Activated CD8-positive, alpha-beta memory T cell treated with anti-CD3 and anti-CD28 coated beads, Interleukin-2, amount 50 U/mL, for 48 hours (primary cell): ENCODE measurements around the gene KCNJ16.
A peak's percentile ranks its signal among the peaks of the same experiment; 100 is the strongest.

Experiments
- DNase-seq: peaks from one replicate; pipeline ENCODE4 v3.0.0-alpha.2; 2020

KCNJ16 gene

GRCh38 chr17:70134777-70135176, 59.8 kb downstream of the KCNJ16 start:
- DNase-seq = no peak

DNA sequence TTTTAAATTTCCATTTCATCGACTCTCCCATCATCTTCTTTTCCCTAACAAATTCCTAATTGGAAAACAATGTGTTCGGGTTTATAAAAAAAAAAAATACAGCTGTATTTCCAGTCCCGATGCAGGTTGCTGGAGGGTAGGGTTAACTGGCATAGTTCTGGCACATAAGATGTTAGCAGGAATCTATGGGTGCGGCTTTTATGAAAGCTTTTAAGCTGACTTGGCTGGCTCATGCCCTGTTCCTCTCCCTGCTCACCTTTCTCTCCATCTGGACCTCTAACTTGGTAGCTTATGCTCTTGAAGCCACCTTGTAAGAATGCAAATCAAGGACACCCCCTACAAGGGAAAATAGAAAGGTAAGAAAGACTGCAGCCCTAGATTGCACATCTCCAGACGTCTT, 61.1 kb downstream of the KCNJ16 start:
- DNase-seq = no peak

DNA sequence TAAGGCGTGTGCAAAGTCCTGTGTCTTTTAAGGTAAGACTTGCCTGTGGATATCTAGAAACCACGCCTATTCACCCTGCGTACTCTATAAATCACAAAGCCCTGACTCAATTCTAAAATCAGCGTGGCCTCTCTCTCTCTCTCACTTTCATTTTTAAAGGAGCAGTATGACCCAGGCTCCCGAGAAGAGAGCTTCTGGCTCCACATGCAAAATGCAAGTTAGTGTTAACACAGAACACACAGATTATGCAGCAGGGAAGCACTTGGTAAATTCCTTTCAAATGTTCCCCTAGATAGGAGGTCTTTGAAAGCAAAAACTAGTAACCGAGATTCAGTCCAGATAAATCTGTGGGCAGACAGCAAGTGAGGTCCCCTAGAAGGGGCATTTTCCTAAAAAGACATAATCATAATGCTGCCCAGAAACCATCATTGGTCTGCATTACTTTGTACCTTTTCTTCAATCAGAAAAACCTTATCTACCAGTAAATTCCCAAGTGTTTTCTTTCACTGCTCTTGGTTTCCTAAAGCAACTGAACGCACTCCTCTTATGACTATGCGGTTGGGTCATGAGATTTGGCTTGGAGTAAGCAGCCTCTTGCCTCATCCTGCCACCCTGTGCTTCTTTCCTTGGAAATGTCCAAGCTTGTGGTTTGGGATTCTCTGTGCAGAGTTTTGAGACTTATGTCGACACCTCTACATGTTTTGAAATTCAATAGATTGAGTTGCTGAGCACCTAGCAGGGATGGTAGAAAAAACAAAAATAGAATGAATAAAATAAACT, 62.6 kb downstream of the KCNJ16 start:
- no peak for DNase-seq

DNA sequence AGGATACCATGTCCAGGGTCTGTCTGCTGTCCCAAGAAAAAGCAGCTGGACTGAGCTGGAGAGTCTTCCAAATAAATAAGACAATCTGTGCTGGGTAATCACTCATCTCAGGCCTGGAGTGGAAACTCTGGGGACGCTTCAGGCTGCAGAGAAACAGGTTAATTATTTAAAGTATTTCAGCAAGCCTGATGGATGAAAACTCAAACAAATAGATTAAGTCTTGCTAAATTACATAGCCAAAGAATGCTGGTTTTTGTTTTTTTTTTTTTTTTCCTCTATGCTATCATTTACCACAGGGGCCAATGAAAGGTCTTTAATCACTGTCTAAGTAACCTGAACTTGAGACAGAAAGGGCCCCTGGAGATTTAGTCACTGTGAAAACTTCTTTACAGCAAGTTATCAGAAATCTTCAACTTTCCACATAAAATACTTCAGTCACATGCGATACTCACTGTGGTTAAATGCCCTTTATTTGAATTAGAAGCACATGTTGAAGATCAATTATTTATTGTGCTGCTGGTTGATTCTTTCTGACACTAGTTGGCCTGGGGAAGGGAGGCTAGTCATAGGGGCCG, 63.4 kb downstream of the KCNJ16 start:
- no peak for DNase-seq

GRCh38 chr17:70139449-70139993, 64.5 kb downstream of the KCNJ16 start:
- DNase-seq = no peak

DNA sequence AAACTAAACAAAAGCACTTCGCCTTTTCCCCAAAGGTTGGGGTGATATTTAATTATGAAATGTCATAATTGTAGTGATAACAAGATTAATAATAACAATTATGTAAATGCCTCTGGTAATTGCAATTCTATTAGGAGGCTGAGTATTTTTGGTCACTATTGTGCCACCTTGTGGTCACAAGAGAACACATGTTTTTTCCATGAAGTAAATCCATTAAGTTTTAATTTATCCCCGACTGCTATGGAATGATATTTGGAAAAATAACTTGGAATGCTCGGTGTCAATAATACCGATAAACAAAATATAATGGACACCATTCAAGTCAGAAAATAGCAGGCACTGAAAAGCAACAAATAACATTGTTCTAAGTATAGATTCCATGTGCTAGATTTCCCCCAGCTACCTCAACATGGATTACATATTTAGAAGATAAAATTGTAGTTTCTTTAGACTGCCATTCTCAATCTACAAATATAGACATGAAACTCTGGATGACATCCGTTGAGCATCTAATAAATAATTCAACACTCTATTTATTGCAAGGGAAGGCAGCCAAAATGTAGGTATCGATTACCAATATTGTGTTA, 69.3 kb downstream of the KCNJ16 start:
- no peak for DNase-seq

- DNase-seq = no peak
These were observed 78.2 kb downstream of the KCNJ16 start for GRCh38 chr17:70153210-70153609.

- DNase-seq = no peak
These were observed 82.1 kb downstream of the KCNJ16 start for GRCh38 chr17:70157151-70157550.

DNA sequence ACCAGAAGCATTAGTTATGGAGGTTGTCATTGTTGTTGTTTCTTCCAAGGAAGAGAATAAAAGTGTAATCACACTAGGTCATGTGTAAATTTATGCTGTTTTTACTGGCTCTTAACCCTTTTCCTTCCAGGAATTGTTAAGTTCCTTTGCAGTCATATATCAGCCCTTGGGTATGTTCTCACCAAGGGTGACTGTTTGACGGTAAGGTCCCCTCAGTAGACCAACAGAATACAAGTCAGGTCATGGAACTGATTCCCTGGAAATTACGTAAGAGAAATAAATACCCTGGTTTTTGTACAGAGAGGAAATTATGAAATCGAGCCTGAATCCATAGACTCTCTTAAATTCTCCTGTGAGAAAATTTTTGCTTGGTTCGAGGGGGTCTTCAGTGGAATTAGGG, 83.2 kb downstream of the KCNJ16 start:
- DNase-seq = no peak

GRCh38 chr17:70158591-70158990, 83.6 kb downstream of the KCNJ16 start:
- DNase-seq = no peak

DNA sequence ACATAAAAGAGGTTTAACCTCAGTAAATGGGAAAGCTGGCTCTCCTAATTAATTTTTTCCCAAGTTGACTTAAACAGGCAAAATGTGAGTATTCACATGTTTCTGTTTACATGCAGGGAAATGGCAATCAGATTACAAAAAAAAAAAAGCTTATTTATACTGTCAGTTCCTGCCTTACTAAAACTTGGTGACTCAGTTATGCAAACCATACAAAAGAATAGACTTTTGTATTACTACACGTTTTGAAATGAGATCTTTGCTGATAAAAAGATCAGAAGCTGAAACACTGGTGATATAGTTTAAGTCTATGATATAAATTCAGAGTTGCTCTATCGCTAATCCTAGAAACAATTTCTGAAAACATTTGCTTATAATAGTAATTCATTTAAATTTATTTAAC, 85.0 kb downstream of the KCNJ16 start:
- DNase-seq = no peak

GRCh38 chr17:70161519-70161918, 86.5 kb downstream of the KCNJ16 start:
- no peak for DNase-seq

DNA sequence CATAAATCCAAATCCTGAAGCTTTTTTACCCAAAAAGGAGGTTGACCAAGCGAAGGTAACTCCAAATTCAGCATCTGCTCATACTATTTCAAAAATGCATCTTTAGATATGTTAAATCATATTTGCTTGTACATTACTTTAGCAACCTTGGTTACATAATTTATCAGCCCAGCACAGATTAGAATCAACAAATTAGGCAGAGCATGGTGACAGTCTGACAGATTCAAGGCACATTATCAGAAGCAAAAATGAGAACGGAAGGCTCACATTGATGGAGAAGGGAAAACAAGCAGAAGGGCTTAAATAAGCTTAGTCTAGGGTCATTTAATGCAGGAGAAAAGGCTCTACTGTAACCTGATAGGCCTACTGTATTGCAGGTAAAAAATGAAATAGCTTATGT, 90.4 kb downstream of the KCNJ16 start:
- DNase-seq = no peak

GRCh38 chr17:70166615-70167014, 91.6 kb downstream of the KCNJ16 start:
- no peak for DNase-seq

DNA sequence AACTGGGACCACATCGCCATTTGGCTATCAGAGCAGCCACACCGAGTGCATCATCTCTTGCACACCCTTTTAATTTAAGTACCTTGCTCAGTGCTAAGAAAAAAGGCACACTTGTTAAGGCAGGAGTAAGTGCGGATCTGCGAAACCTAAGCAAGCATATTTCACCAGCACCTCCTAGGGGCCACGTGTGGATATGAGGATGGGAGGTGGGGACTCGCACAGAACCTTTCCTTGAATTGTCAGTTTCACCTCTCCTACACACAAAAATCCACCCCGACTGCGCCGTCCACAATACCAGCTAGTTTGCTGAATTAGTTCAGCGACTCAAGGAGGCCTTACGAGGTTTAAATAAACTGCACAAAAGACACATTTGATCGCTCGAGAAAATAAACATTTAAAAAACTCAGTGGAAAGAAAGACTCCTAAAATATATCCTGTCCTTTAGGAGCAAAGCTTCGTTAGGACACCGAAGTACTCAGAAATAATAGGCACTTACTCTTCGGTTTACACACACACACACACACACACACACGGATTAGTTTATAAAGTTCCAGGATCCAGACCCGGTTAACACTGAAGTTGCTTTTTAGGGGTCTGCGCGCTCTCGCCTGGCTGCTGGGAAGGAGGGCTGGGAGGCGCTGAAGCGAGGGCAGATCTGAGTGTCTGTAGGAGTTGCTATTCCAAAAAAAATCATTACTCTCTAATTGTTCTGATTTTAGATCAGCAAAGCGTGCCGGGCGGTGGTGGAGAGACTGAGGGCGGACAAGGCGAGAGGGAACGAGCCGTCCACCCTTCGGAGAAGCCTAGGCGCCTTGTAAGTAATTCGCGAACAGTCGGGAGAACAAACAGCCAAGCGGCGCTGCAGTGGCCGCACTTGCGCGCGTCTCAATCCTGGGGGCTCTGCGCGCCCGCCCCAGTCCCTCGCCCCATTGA, 93.3 kb downstream of the KCNJ16 start:
- DNase-seq = peak; percentile 53

DNA sequence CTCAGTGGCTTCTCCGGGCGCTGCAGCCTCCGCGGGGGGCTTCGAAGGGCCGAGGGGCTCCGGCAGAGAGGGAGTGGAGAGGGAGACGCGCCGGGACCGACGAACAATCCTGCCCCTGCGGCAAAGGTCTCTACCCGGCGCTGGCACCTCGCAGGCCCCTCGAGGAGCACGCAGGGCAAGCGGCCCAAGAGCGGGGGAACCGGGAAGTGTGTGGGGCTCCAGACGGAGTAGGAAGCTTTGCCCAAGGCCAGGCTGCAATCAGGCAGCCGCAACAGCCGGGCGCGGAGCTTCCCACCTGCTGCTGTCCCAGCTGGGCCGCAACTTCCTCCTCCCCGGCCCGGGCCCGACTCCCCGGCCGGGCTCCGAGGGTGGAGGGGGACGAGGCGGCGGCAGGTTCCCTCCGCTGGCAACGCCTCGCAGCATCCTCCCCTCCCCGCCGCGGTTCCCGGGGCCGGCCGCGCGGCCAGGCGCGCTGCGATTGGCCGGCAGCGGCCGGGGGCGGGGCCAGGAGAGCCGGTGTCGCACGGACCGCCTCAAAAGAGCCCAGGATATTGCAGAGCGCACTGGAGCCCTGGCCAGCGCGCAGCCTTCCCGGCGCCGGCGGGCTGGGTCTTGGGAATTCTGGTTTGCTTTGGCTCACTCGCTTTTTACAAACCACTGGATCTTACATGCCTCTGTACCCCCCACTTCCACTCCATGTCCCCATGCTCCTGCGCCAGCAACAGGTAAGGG, 94.1 kb downstream of the KCNJ16 start, which contains the start of gene KCNJ2:
Gene KCNJ2, plus strand, starts transcription at position 556 of the 732 bp plus-strand sequence. CDS start 5,508 bp downstream, outside the sequence.
- peak; percentile 80 for DNase-seq

- no peak for DNase-seq
These were observed 94.9 kb downstream of the KCNJ16 start for GRCh38 chr17:70169709-70170597.

- no peak for DNase-seq
These were observed 96.1 kb downstream of the KCNJ16 start for GRCh38 chr17:70171159-70171558.

GRCh38 chr17:70172449-70172848, 97.4 kb downstream of the KCNJ16 start:
- DNase-seq = no peak

DNA sequence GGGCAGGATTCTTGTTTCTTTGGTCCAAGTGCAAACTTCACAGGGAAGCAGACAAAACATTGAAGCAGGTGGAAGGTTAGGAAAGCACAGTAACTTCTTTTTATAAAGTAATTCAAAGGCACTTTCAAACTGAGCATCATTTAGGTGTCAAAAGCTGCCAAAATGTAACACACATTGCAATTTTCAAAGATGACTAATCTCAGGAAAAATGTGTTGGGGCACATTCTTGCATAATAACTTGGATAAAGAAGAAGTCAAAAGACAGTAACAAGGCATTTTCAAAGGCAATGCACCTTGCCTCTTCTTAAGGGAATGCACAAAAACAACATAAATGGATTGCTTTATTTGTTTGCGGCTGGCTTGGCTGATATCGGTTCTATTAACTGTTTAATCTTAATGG, 97.9 kb downstream of the KCNJ16 start:
- no peak for DNase-seq

DNA sequence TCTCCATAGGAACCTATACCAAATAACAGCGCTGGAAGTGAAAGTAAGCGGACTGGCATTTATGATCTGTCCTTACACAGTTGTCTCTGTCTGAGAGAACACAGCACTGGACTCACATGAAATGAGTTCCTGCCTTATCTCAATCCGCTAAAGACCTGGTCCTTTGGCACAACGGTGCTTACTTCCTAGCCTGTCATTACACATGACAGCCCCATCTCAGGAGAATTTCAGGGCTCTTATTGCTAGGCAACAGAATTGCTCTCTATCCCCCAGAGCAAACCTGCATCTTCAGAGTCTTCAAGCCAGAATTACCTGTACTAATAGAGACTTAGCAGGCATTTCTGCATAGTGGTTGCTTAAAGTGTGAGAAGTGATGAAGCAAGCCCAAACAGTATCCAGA, 98.7 kb downstream of the KCNJ16 start:
- DNase-seq = no peak
